ENCODE measurements around the gene VPS33B. TPM values are rescaled to one million over a fixed set of nuclear protein-coding genes. Genes with fewer than 3 reads are reported as not detected.

The VPS33B gene
- total RNA-seq, 1 experiment from 2014 or later: 18.4 TPM

DNA sequence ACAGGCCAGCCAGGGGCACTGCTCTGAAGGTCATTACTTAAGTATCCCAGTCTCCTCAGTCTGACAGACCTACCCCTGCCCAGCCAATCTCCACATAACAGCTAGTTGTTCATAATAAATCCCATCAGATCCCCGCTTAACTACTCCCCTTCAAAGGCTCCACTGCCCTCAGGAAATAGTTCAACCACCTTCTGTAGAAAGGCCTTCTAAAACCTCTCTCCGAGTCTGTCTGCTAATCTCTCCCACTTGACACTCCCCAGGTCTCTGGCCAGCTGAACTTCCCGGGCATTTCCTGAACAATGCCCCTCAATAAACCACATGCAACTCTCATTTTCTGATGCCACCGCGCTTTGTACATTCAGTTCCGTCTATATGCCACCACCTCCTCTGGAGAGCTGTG, 34.1 kb downstream of the VPS33B start:
- Mint-ChIP-seq H3K27me3 (ENCODE audit: unreplicated experiment) (no peaks in the 10 kb centered on the region), H3K4me1 (ENCODE audit: low read depth, unreplicated experiment) (peaks cover 38% of the 10 kb centered on the region), H3K27ac (ENCODE audit: unreplicated experiment) (peak overlapping the region; percentile 58), H3K9me3 (ENCODE audit: low read depth, unreplicated experiment) (no peaks in the 10 kb centered on the region), H3K36me3 (ENCODE audit: insufficient read depth, unreplicated experiment) (peaks cover 48% of the 10 kb centered on the region), H3K4me3 (ENCODE audit: low read depth, unreplicated experiment) (peak overlapping the region; percentile 63)
- CTCF ChIA-PET: interaction anchor here (1.1 kb wide), 2 partner anchors 54 to 57 kb away, joined by 3 read pairs; no protein-coding TSS in a partner anchor
- TF ChIP-seq, protein P1, sequence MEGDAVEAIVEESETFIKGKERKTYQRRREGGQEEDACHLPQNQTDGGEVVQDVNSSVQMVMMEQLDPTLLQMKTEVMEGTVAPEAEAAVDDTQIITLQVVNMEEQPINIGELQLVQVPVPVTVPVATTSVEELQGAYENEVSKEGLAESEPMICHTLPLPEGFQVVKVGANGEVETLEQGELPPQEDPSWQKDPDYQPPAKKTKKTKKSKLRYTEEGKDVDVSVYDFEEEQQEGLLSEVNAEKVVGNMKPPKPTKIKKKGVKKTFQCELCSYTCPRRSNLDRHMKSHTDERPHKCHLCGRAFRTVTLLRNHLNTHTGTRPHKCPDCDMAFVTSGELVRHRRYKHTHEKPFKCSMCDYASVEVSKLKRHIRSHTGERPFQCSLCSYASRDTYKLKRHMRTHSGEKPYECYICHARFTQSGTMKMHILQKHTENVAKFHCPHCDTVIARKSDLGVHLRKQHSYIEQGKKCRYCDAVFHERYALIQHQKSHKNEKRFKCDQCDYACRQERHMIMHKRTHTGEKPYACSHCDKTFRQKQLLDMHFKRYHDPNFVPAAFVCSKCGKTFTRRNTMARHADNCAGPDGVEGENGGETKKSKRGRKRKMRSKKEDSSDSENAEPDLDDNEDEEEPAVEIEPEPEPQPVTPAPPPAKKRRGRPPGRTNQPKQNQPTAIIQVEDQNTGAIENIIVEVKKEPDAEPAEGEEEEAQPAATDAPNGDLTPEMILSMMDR (IDR thresholded peaks at IDR 0.05; ENCODE audit: unreplicated experiment): no peak
- intact Hi-C loops (cut with micrococcal nuclease; ENCODE audit: unreplicated experiment): loop anchor here (5.0 kb wide), 2 partner anchors 34 to 59 kb away; partner anchors contain the start of gene VPS33B
- BruUV-seq (replicated peaks): no TSS peak
- no peak for DNase-seq

DNA sequence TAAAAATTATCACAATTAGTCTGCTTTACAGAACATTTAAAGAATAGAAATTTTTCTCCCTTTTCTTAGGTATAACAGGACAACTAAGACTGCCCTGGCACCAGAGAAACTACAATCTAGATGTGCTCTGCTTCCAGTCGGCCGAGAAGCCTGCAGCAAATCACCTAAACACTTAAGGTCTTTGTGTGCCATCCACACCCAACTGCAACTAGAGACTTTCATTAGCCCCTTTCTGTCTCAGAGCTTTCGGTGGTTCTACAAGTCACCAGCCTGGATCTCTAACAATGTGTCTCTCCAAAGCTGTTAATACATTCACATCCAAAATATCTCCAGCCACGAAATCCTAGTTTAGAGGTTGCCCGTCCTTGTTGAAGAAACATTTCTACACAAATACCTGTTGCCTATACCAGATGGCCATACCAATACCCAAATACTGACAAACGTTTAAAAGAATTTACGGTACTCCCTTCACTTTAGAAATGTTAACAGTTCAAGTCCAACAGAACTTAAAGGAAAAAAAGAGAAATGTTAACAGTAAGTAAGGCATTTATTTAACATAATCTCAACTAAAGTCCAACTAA, 34.7 kb downstream of the VPS33B start:
- H3K4me1 Mint-ChIP-seq (ENCODE audit: low read depth, unreplicated experiment): peaks cover 37% of the 10 kb centered on the region
- intact Hi-C loops (cut with micrococcal nuclease; ENCODE audit: unreplicated experiment): loop anchor here (5.0 kb wide), 2 partner anchors 35 to 60 kb away; partner anchors contain the start of gene VPS33B
- H3K4me3 Mint-ChIP-seq (ENCODE audit: low read depth, unreplicated experiment): peak overlapping the region; percentile 63
- CTCF ChIA-PET: interaction anchor here (0.7 to 1.3 kb wide), 5 partner anchors 10 to 638 kb away, joined by 3 to 5 read pairs (median 3); no protein-coding TSS in a partner anchor
- H3K27ac Mint-ChIP-seq (ENCODE audit: unreplicated experiment): peak overlapping the region; percentile 58
- H3K27me3 Mint-ChIP-seq (ENCODE audit: unreplicated experiment): no peaks in the 10 kb centered on the region
- H3K9me3 Mint-ChIP-seq (ENCODE audit: low read depth, unreplicated experiment): no peaks in the 10 kb centered on the region
- TF ChIP-seq, protein P1 (IDR thresholded peaks at IDR 0.05; ENCODE audit: unreplicated experiment): no peak
- DNase-seq: no peak
- BruUV-seq (replicated peaks): no TSS peak
- H3K36me3 Mint-ChIP-seq (ENCODE audit: insufficient read depth, unreplicated experiment): peaks cover 43% of the 10 kb centered on the region

DNA sequence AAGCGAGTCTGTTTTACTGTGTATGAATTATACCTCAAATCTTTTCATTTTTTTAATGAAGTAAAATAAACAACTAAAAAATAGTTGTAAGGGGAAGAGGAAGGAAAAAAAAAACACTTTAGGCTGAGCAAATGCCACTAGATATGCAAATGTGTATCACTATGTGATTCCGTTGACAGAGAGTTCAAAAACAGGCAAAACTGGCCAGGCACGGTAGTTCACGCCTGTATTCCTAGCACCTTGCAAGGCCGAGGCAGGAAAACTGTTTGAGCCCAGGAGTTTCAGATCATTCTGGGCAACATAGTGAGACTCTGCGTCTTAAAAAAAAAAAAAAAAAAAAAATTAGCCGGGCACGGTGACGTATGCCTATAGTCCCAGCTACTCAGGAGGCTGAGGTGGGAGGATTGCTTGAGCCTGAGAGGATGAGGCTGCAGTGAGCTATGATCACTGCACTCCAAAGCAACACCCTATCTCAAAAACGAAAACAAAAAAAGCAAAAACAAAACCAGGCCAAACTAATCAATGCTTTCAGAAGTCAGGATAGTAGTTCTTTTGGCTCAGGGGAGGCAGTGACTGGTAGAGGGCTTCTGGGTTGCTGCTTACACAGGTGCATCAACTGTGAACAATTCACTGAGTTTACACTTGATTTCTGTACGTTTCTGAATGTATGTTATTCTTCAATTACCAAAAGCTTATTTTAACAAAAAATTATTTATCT, 35.4 kb downstream of the VPS33B start:
- H3K4me3 Mint-ChIP-seq (ENCODE audit: low read depth, unreplicated experiment): peak overlapping the region; percentile 63
- BruUV-seq (replicated peaks): no TSS peak
- no peaks in the 10 kb centered on the region for H3K9me3 Mint-ChIP-seq (ENCODE audit: low read depth, unreplicated experiment)
- H3K27me3 Mint-ChIP-seq (ENCODE audit: unreplicated experiment): no peaks in the 10 kb centered on the region
- peak; percentile 41 for DNase-seq
- H3K27ac Mint-ChIP-seq (ENCODE audit: unreplicated experiment): peak overlapping the region; percentile 24
- H3K36me3 Mint-ChIP-seq (ENCODE audit: insufficient read depth, unreplicated experiment): peaks cover 37% of the 10 kb centered on the region
- intact Hi-C loops (cut with micrococcal nuclease; ENCODE audit: unreplicated experiment): loop anchor here (5.0 kb wide), 2 partner anchors 35 to 60 kb away; partner anchors contain the start of gene VPS33B
- CTCF ChIA-PET: interaction anchor here (0.7 to 1.3 kb wide), 2 partner anchors 10 to 39 kb away, joined by 5 read pairs; no protein-coding TSS in a partner anchor
- peaks cover 30% of the 10 kb centered on the region for H3K4me1 Mint-ChIP-seq (ENCODE audit: low read depth, unreplicated experiment)
- TF ChIP-seq, protein P1 (IDR thresholded peaks at IDR 0.05; ENCODE audit: unreplicated experiment): no peak

DNA sequence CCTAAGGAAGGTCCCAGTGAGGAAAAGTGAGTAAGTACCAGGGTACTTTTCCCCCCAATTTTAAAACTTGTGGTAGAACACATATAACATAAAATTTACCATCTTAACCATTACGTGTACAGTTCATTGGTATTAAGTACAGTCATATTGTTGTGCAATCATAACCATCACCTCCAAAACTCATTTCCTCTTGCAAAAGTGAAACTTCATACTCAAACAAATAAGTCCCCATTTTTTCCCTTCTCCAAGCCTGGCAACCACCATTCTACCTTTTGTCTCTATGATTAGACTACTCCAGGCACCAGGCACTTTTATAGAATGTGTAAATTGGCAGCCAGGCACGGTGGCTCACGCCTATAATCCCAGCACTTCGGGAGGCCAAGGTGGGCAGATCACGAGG, 40.3 kb downstream of the VPS33B start:
- Mint-ChIP-seq H3K9me3 (ENCODE audit: low read depth, unreplicated experiment) (no peaks in the 10 kb centered on the region), H3K36me3 (ENCODE audit: insufficient read depth, unreplicated experiment) (peaks cover 55% of the 10 kb centered on the region), H3K27me3 (ENCODE audit: unreplicated experiment) (no peaks in the 10 kb centered on the region), H3K4me1 (ENCODE audit: low read depth, unreplicated experiment) (peaks cover 3% of the 10 kb centered on the region), H3K27ac (ENCODE audit: unreplicated experiment) (no peak overlapping the region), H3K4me3 (ENCODE audit: low read depth, unreplicated experiment) (no peak overlapping the region)
- intact Hi-C loops (cut with micrococcal nuclease; ENCODE audit: unreplicated experiment): no loop called here
- CTCF ChIA-PET: interaction anchor here (1.3 kb wide), 1 partner anchor 11 kb away, joined by 10 read pairs; no protein-coding TSS in a partner anchor
- no peak for DNase-seq
- no TSS peak for BruUV-seq (replicated peaks)
- TF ChIP-seq, protein P1 (IDR thresholded peaks at IDR 0.05; ENCODE audit: unreplicated experiment): no peak

Data from Calu3 (cell line).